ENCODE data around the gene FLOT1. TPM values are rescaled to one million over a fixed set of nuclear protein-coding genes. Genes with fewer than 3 reads are reported as not detected.
A peak's percentile ranks its signal among the peaks of the same experiment; 100 is the strongest.

Gene FLOT1
- total and polyA plus RNA-seq, 9 of the 15 experiments (the other 6 are each of a cell fraction or from before 2014, with no cell fraction given), result 11.7 to 149 (median 118) TPM

- TF ChIP-seq CCNT2 (IDR thresholded peaks at IDR 0.05; ENCODE audit: borderline replicate concordance, extremely low read depth, insufficient read length, low read depth, low read length) (no peak), NFYB (IDR thresholded peaks at IDR 0.05; ENCODE audit: extremely low read depth, insufficient read length) (no peak), NKRF (IDR thresholded peaks at IDR 0.05; ENCODE audit: borderline replicate concordance) (peak; percentile 66), ETV6 (IDR thresholded peaks at IDR 0.05; ENCODE audit: borderline replicate concordance in 1 of 2, low read depth in 2 of 2, low read length in 1 of 2) (no peak; a peak in 1 of 4 replicates), ETV6 (CRISPR knock-in tag; IDR thresholded peaks at IDR 0.05; ENCODE audit: borderline replicate concordance) (no peak), HDAC1 (IDR thresholded peaks at IDR 0.05) (peak; percentile 13 to 75; a peak in 2 of 4 replicates), NEUROD1 (IDR thresholded peaks at IDR 0.05; ENCODE audit: borderline replicate concordance, low read depth, low read length, partially characterized antibody) (peak; percentile 21), TEAD1 (CRISPR knock-in tag; IDR thresholded peaks at IDR 0.05) (0 out of 4 replicates have a peak, but pooled peaks of 1 of the 2 experiments have one; percentile 29), CHD4 (IDR thresholded peaks at IDR 0.05; ENCODE audit: insufficient read depth, insufficient replicate concordance, low read depth, low read length, poor library complexity, severe bottlenecking) (no peak), XRCC3 (IDR thresholded peaks at IDR 0.05) (no peak), ZSCAN32 (CRISPR knock-in tag; IDR thresholded peaks at IDR 0.05) (no peak), BRCA1 (IDR thresholded peaks at IDR 0.05) (no peak), BRCA1 (CRISPR knock-in tag; IDR thresholded peaks at IDR 0.05) (0 out of 2 replicates have a peak, but pooled peaks have one; percentile 83), SNRNP70 (optimal IDR thresholded peaks at IDR 0.05; ENCODE audit: low read depth, low read length) (no peak), NR2C2 (CRISPR knock-in tag; IDR thresholded peaks at IDR 0.05) (0 out of 2 replicates have a peak, but pooled peaks have one; percentile 25), NR2C2 (tag; IDR thresholded peaks at IDR 0.05) (no peak), PTTG1 (tag; IDR thresholded peaks at IDR 0.05; ENCODE audit: low read depth) (no peak), USF1 (CRISPR knock-in tag; IDR thresholded peaks at IDR 0.05) (no peak), POLR2G (IDR thresholded peaks at IDR 0.05; ENCODE audit: low read depth, low read length) (peak; percentile 30; the same call in 1 of the 2 replicates), FOXO4 (CRISPR knock-in tag; IDR thresholded peaks at IDR 0.05) (no peak), E2F1 (CRISPR knock-in tag; IDR thresholded peaks at IDR 0.05) (no peak; the same call in 1 of the 2 replicates), ZNF146 (CRISPR knock-in tag; IDR thresholded peaks at IDR 0.05; ENCODE audit: unreplicated experiment) (no peak)
Measured at GRCh38 chr6:30722280-30723112, 20.0 kb downstream of the FLOT1 start (continued).
